Ecto neural progenitor cell (in vitro differentiated cells): Measurements from ENCODE around the gene KCNQ5.

Source experiments
- DNase-seq: peaks from one replicate; pipeline ENCODE4 v3.0.0-alpha.2; 2018; ENCODE audit warnings: low spot score

The KCNQ5 gene

DNA sequence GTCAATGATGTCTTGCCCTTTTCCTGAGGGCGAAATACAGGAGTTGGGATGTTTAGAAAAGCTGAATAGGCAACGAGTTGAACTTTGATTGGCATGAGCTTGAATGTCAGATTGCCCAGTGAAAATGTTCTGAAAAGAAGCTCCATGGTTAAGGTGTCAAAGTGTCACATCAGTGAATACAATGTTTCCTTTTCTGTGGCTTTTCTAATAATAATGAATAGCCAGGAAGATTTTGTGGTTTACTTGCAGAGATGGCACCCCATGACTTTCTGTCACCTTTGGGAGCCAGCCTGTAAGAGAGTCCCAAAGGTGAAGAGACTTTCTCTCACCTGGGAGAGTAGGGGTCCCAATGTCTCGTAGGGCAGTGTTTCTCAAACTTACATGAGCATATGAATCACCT, 119.2 kb downstream of the KCNQ5 start:
- DNase-seq = no peak

DNA sequence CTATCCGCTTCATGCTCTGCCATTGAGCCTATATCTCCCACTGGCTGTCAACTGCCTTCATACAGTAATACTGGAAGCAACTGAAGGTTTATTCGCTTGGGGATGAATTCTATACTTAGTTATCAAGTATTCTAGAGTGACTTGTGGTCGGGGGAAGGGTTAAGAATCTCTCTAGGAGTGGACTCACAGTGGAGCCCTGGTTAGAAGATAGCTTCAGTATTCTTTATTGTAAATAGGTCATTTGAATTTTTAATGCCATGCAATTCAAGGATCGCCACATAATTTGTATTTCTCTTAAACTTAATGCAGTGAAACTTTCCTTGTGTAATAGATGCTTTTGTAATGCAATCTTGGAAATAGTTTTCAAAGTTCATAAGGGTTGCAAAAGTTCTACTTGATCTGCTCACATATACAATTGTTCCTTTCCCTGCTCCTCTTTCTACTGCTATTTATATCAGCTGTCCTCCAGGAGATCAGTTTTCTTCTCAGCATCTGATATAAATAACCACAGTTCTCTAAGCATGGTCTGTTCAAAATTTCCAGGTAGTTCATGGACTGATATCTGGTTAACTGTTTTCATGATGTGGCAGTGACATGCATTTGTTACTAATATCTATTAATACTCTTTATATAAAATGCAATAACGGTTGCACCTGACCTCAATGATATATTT, 120.3 kb downstream of the KCNQ5 start:
- no peak for DNase-seq

DNA sequence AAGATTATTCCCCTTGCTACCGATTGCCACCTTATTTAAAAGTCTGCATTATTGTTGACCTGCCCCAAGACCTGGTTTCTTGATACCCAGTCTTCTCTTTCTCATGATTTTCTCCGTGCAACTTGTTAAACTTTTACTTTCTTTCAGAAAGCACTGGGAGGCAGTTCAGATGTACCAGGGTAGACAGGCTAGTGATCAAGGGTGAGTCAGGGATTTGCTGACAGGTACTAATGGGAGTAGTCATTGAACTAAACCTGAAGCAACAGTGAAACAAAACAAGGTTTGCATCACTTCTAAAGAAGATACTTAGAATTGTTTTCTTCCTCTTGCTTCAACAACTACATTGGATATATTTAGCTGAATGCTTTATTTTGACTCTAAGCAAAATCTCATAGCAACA, 124.4 kb downstream of the KCNQ5 start:
- DNase-seq = no peak

DNA sequence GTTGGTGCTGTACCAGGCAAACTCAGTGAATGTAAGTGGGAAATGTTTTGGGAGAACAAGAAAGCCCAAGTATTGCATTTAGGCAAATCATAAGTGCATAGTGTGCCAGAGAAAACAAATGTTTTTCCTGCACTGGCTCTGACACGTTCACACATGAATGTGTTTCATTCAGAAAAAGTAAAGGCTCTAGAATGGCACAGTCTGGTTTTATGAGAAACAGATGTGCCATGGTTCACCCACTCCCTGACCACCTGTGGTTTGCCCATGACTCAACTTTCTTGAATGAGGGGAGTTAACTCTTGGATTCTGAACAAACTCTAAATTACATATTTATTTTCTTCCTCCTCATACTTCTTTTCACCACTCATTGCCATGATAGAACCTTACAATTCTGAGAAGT, 126.9 kb downstream of the KCNQ5 start:
- no peak for DNase-seq

DNA sequence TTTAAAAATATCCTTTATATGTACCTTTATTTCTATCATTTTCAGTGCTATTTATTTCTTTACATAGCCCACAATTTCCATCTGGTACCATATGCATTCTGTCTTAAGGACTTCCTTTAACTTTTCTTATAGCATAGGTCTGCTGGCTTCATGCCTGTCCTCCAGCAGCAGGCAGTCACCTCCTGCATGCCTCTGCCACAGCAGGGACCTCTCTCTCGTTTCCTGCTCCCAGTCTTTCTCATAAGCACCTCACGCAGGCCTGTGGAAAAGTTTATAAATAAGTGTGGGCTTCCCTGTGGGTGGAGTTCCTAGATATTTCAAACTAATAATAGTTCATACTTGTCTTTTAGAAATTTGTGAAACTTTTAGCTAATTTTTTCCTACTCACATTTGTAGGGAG, 133.9 kb downstream of the KCNQ5 start:
- no peak for DNase-seq

DNA sequence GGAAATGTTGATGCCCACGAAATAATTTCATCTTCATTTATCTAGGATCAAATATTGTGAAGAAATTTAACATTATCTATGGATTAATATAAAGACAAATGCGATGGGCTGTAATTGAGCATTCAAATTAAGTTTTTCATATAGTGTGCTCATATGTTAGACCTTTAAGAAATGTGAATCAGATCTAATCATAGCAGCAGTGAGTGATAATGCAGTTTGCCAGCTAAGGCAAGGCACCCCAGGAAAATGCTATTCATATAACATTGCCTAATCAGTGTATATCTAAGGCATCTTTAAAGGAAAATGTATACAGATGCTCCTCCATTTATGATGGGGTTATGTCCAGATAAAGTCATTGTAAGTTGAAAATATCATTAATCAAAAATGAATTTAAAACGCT, 135.2 kb downstream of the KCNQ5 start:
- DNase-seq = no peak

DNA sequence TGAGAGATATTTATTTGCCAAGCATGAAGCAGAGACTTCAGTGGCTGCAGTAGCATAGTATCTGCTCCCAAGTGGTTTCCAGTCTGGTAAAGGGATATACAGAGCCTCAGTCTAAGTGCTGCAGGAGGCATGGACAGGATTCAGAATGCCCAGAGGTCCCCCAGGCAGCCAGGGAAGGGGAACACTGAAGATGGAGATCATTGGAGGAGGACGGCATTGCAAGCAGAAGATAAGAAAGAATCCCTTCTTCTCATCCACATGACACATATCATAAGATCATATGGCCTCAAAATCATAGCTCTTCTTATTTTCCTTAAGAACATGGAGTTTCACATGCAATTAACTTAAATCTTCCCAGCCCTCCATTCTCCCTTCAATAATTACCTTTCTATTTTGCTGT, 136.1 kb downstream of the KCNQ5 start:
- DNase-seq = no peak

DNA sequence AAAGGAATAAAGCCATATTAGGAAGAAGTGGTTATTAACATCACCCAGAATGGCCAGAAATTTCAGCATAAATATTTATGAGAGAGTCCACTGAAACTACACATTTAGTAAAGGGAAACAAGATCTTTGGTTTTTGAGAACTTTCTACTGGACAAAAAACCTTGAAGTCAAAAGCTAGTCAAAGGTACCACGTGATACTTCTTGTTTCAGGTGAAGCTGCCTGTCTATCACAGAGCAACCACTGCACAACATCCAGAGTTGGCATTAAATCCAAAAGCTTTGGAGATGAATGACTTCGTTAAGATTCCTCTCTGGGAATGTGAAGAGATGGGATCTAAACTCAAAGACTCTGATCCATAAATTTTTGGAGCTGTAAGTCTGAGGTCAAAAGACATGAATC, 137.0 kb downstream of the KCNQ5 start:
- no peak for DNase-seq

DNA sequence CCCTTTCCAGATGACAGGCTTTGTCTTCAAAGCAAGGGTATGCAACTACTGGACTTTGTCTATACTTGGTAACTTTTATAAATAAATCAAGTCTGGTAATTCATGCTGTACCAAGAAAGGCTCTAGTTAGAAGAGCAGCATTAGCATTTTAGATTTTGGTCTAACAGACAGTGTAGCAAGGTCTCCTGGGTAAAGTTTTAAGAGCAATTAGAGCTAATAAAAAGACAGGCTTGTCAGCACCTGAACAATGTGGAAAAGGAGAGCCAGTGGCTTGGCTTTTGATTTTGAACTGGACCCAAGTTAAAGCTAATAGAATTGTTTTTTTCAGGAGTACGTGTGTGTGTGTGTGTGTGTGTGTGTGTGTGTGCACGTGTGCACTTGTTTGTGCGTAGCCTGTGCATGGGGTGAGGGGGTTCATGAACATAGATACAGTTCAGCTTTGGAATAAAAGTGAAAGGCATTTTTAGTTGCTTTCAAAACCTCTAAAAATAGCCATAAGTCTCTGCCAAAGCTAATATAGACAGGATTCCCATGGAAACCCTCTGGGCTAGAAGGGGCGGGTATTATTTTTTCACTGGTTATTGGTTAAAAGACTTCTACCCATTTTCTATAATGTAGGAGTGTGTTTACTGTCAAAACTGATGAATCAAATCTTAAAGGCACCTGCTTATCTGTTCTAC, 138.4 kb downstream of the KCNQ5 start:
- no peak for DNase-seq

DNA sequence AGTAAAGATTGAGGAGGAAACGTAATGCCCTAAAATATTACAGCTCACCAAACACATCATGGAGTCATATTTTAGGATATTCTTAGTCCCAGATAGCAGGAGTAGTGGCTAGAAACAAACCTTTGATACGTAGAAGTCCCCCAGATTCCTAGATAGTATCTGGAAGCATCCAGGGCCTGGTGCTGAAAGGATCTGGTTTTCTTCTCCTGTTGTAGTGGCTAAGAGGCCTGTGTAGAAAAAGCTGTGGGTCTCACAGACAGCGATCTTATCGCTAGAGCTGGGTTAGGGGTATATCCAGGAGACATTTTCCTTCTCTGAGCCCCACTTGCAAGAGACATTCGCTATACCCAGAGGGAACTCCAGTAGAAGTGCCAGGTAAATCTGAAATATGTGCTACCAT, 139.9 kb downstream of the KCNQ5 start:
- DNase-seq = no peak

DNA sequence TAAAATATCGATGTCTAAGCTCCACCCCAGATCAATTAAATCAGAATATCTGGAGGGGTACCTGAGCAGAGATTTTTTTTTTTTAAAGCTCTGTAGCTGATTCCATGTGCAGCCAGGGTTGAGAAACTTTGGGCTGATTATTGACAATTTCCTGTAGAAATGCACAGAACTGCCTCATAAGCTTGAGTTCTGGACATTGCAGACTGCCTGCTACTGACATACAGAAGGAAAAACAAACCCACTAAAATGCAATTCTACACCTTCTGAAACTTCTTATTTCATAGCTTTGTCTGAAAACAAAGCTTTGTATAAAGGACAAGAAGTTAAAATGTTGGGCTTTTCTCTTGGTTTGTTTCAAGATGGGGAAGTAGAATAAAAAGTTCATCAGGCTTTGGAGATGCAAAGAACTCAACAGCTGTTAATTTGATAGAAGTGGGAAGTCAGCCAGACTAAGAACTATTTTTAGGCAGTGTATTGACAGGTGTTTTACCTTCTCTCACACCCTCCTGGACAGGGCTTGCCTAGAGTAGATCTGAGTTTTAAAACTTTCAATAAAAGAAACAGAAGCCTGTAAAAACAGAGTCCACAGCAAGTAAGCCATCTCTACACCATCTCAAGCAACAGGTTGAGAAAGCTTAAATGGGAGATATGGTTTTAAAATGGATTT, 147.7 kb downstream of the KCNQ5 start:
- no peak for DNase-seq

DNA sequence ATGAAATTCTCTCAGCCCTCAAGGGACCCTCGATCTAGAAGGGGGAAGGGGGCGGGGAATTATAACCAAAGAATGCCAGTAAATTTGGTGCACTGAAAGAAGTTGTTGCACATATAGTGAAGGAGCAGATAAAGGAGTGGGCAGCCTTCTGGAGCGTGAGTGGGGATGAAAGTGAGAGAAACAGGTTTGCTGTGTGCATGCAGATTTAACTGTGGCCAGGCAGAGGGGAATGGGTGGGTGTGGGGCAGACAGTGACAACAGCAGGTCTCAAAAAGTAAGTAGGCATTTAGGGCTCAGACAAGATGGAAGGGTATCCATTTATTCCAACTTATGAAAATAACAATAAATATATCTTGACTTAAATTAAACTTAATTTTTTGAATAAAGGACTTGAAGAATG, 149.1 kb downstream of the KCNQ5 start:
- DNase-seq = no peak

DNA sequence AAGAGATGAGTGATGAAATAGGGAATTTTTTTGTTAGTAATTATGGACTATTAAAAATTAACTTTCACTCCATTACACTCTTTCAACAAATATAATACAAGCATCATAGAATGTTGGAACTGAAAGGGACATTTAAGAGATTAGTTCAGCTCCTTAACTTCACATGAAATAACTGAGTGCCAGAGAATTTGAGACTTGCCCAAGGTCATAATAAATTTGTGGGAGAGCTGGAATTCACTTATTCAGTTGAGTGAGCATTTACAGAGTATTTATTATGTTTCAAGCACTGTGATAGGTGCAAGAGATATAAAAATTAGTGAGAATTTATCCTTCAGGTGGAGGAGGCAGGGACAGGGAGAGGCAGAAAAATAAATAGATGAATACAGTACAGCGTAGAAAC, 154.6 kb downstream of the KCNQ5 start:
- DNase-seq = no peak

DNA sequence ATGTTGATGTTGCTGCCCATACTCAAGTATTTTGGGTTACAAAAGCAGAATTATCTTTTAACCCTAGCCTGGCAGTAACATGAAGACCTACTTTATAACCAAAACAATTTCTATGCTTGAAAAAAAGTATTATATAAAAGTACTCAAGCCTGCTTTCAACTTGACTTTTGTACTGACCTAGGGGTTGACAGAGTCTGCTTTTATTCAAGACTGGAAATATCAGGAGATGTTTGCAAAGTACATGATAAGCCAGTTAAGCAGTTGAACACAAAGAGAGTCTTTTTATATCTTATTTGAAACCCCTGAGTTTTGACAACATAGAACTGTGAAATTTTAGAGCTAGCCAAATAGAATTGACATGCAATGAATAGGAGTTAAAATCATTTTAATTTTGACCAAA, 159.8 kb downstream of the KCNQ5 start:
- DNase-seq = no peak

DNA sequence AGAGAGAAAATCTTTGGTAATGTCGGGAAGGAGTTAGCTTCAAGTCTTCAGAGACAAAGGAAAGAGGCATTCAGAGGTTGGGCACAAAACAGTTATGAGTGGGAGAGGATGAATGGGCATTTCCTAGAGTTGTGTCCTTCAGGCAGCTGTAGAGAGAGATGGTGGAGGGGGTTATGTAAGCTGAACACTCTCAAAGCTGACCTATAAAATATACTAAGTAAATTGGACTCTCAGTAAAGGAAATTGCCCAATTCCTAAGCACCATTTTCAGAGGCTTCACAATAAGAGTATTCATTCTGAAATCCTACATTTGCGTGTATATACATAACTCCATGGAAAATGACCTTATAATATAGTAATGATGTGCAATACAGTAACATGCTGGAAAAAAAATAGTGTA, 161.2 kb downstream of the KCNQ5 start:
- no peak for DNase-seq

DNA sequence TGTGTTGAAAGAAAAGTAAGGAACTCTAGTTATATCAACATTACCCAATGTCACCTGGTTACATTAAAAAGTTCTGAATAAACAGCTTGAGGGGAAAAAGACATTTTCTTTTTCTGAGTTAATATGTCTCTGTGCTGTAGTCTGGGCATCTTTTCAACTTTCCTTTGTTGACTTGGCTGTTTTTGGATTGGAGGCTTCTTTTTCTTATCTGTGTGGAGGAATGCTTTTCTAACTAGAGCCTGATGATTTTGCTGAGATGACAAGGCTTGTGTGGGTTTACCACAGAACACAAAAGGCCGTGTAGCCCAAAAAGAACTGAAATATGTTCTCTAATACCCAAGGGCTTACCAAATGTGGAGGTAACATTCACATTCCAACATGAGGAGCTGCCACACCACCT, 161.8 kb downstream of the KCNQ5 start:
- DNase-seq = no peak

DNA sequence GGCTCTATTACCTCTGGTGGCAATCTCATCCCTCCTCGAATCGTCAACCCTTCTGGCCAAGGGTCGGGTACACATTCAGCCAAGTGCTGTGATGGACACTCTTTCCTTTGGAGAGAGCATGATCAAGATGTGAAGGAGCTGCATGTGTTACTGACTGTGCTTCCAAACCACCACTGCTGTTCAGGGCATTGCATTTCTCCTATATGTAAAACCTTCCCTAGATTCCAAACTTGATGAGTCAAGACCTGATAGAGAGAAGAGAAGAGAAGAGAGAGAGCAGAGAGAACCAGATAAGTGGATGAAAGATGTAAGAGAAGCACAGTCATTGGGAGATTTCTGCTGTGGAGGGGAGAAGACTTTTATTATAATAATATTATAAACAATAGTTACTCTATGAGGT, 162.2 kb downstream of the KCNQ5 start:
- DNase-seq = no peak

DNA sequence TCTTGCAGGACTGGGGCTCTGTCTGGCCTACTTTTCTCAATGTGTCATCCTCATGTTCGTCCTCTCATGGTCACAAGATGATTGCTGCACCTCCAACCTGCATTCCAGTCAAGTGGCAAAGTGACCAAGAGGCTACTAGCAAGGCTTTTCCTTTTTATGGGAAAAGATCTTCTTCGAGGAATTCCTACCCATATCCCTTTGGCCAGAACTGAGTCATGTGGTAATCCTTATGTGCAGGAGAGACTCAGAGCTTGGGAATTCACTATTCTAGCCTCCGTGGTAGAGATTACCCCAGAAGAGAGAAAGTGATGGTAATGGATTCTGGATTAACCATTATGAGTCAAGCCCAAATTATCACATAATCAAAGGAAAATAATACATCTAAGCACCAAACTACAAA, 162.7 kb downstream of the KCNQ5 start:
- DNase-seq = no peak

DNA sequence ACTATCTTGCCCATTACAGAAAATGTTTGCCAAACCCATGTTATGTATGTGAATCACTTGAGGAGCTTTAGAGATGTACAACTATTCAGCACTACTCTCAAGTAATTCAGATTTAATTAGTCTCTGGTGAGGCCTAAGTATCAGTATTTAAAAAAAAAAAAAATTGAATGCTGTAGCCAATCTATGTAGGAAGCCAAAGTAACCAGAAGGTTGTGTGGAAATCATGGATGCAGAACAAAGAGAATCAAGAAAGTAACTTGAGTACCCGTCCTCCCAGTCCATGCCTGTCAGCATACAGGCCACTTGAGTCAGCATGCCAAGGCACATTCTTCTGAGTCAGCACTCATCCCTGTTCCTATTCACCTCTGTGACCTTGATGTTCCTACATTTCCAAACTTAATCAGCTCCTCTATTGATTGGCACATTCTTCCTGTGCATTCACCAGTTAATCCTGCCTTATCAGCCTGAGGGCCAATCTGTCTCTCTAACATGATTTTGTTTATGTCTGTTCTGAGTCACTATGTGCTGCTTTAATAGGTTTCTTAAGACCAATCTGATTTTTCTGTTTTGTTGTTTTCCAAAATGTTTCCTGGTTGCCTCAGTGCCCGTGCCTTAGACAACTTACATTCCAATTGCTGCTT, 165.6 kb downstream of the KCNQ5 start:
- DNase-seq = no peak

DNA sequence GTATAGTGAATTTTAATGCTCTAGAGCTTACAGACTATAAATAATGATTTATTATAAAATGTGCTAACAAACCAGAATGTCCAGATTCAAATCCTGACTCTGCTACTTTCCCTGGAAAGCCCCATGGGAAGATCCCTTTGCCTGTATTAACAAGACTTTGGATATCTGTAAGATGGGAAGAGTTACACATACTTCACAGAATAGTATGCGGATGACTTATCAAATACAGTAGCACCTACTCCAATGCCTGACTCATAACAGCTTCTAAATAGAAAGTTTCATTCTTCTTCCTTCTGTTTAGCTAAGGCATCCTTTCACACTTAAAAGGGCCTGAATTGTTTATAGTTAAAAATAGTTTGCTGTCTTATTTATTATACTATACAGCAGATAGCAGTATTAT, 166.3 kb downstream of the KCNQ5 start:
- DNase-seq = no peak

DNA sequence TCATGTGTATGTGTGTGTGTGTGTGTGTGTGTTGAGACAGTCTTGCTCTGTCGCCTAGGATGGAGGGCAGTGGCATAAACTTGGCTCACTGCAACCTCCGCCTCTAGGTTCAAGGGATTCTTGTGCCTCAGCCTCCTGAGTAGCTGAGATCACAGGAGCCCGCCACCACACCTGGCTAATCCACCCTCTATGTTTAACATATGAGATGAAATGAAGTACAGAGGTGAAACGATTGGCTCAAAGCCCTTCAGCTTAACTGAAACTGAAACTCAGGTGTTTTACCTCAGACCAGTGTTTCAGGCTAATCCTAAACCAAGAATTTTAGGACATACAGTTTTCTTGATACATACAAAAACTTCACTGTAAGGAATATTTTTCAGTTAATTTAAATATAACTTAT, 167.3 kb downstream of the KCNQ5 start:
- DNase-seq = no peak

DNA sequence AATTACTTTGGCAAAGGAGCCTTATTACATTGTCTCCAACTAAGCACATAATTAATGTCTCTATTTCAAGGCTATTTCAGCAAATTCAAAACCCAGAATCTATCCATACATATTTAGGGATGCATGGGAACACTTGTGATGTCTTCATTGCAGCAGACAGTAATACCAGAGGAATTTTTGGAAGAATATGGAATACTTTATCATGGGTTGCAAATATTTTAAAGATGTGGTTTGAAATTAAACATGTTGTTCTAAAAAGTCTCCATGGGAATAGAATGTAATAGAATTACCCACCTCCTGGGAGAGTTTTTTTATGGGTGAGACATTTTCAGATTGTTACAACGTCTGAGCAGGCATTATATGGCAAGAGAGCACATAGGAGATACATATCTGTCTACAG, 170.8 kb downstream of the KCNQ5 start:
- DNase-seq = no peak
